ENCODE results near the gene ESPN. TPM values are rescaled to one million over a fixed set of nuclear protein-coding genes. Genes with fewer than 3 reads are reported as not detected.

Gene ESPN
- total RNA-seq, 1 experiment from 2014 or later: 53.1 TPM

- no peak overlapping the region for H3K27ac ChIP-seq (ENCODE audit: insufficient read length, low read depth, low read length)
- H3K4me1 Mint-ChIP-seq: peaks cover 18 to 22% of the 10 kb centered on the region in 2 experiments
- no peak overlapping the region for H3K27ac Mint-ChIP-seq
- peaks cover 84% of the 10 kb centered on the region for H3K27me3 Mint-ChIP-seq (ENCODE audit: low read depth)
- no peak overlapping the region for H4K91ac ChIP-seq (ENCODE audit: insufficient read length, low read depth, low read length)
- H3K4me3 Mint-ChIP-seq: no peak overlapping the region
- peaks cover 22% of the 10 kb centered on the region; the same call in 1 of the 2 replicates for H3K27me3 ChIP-seq (ENCODE audit: insufficient read depth, low read length)
- no peak overlapping the region for H3K18ac ChIP-seq (ENCODE audit: insufficient read length, low read depth, low read length)
- no peaks in the 10 kb centered on the region; a peak in 2 of 5 replicates for H3K9me3 Mint-ChIP-seq
- no peak overlapping the region for H3K4me2 ChIP-seq (ENCODE audit: insufficient read depth, insufficient read length, low read length)
- no peak for TF ChIP-seq CTCF (conservative IDR thresholded peaks at IDR 0.05)
- H2AFZ ChIP-seq (ENCODE audit: low read length): no peak overlapping the region
- H3K4ac ChIP-seq (ENCODE audit: low read depth, low read length): no peak overlapping the region
- H3K36me3 Mint-ChIP-seq (ENCODE audit: insufficient read depth in 1 of 3, low read depth in 3 of 3): no peaks in the 10 kb centered on the region
- H3K23me2 ChIP-seq (ENCODE audit: insufficient read length, low read depth, low read length, poor library complexity, severe bottlenecking): no peaks in the 10 kb centered on the region
- DNase-seq: no peak
- no peak overlapping the region for H2BK5ac ChIP-seq (ENCODE audit: insufficient read length, low read length)
- H2BK12ac ChIP-seq (ENCODE audit: insufficient read length, low read depth, low read length): no peak overlapping the region
- no peaks in the 10 kb centered on the region for H3K79me1 ChIP-seq (ENCODE audit: insufficient read depth, low read depth, low read length, poor library complexity, severe bottlenecking)
- no peak overlapping the region for H2BK20ac ChIP-seq (ENCODE audit: low read depth, low read length, poor library complexity, severe bottlenecking)
- no peak overlapping the region for H2AK5ac ChIP-seq (ENCODE audit: insufficient read length, low read length)
- H3K14ac ChIP-seq (ENCODE audit: insufficient read depth, low read length): no peak overlapping the region
- no peak overlapping the region for H2BK120ac ChIP-seq (ENCODE audit: low read depth, low read length, poor library complexity, severe bottlenecking)
- no CpG with 5 or more reads among the region's 6 CpGs for WGBS (ENCODE audit: extremely low coverage, insufficient read length, low lambda C conversion rate)
- no peaks in the 10 kb centered on the region for H4K20me1 ChIP-seq (ENCODE audit: control insufficient read depth, insufficient read depth, insufficient read length)
- H3K9me3 ChIP-seq (ENCODE audit: control insufficient read depth, low read depth, low read length): no peaks in the 10 kb centered on the region
- no peak overlapping the region for H2BK15ac ChIP-seq (ENCODE audit: low read depth, low read length)
- H3K4me1 ChIP-seq (ENCODE audit: insufficient read depth, low read length): peaks cover 3% of the 10 kb centered on the region; the same call in 1 of the 2 replicates
- no peak overlapping the region for H3K56ac ChIP-seq (ENCODE audit: insufficient read length, low read depth, low read length)
- no peak overlapping the region for H4K5ac ChIP-seq (ENCODE audit: insufficient read length, low read depth, low read length)
- H4K8ac ChIP-seq (replicated peaks; ENCODE audit: insufficient read length, low read depth, low read length): no peak overlapping the region
- no peak overlapping the region for H3K23ac ChIP-seq (ENCODE audit: insufficient read length, low read depth, low read length)
- no peak overlapping the region for H3K9ac ChIP-seq (ENCODE audit: extremely low read depth, insufficient read length, low read length)
- H3K79me2 ChIP-seq (ENCODE audit: insufficient read depth, low read length): no peaks in the 10 kb centered on the region
- H3T11ph ChIP-seq (ENCODE audit: low read length): no peak overlapping the region
These were observed 11.7 kb upstream of the ESPN start for GRCh38 chr1:6412896-6413295.
